ENCODE measurements around the gene KIF1C.
"Not testable (repeated sequence)": the region's sequence is repeated elsewhere in the genome, so short reads cannot be mapped to it uniquely, and the experiment has no call there.

Gene KIF1C

DNA sequence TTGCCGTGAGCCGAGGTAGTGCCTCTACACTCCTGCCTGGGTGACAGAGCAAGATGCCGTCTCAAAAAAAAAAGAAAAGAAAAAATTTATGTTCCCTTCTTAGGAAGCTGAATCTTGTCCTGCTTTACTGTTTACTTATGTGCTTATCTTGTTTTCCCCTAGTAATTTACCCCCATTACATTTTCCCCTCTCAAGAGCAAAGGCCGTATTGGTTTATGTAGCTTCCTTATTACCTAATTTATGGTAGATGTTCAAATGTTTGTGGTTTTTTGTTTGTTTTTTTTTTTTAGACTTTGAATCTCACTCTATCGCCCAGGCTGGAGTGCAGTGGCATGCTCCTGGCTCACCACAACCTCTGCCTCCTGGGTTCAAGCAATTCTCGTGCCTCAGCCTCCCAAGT is 47.7 kb downstream of the KIF1C start:
- no peak for DNase-seq

GRCh38 chr17:5047446-5047845 is 49.7 kb downstream of the KIF1C start:
- DNase-seq, result no peak

DNA sequence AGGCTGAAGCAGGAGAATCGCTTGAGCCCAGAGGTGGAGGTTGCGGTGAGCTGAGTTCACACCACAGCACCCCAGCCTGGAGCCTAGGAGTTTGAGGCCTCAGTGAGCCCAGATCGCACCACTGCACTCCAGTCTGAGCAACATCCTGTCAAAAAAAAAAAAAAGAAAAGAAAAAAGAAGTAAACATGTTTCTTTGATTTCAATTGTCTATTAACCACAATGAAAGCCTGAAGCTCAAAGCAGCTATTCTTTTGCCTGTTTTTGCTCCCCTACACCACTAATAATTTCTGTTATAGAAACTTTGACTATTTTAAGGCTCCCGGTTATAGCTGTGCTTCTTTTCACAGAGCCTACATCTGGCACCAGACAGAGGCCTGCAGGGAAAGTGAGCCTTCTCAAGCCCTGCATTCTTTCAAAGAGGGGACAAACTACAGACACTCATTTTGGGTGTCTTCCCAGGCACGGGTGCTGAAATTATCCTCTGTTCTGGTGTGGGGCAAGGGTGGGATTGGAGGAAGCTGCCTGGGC is 51.6 kb downstream of the KIF1C start:
- DNase-seq, result no peak

DNA sequence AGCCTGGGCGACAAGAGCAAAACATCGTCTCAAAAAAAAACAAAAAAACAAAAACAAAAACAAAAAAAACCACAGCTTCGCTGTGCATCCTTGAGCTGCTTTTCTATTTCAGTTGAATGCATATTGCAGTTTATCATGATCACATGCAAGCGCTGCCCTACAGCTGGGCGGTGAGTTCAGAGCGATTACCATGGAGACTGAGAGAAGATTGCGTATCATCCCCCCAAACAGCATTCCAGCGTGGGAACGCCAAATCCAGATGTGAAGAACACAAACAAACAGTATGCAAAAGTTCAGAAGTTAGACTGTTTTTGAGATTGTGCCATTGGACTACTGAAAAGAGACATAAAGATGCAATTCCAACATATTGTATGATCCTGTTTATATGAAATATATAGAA is 52.5 kb downstream of the KIF1C start:
- DNase-seq, result no peak

DNA sequence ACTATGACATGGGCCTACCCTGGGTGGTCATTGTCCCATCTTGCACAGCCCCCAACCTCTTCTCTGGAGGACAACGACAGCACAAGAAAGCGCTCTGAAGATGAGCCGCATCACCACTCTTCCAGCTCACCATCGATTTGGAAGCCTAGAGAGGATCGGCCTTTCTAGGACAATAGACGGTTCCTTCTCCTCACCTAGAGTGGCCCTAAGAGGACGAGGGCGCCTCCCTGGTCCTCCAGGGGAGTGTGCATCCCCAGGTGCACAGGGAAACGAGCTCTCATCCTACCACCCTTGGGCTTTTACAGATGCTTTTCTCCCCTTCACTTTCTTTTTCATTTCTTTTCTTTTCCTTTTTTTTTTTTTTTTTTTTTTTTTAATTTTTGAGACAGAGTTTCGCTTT is 57.8 kb downstream of the KIF1C start:
- DNase-seq, result no peak

GRCh38 chr17:5065227-5065744 is 67.5 kb downstream of the KIF1C start:
- DNase-seq, result no peak

DNA sequence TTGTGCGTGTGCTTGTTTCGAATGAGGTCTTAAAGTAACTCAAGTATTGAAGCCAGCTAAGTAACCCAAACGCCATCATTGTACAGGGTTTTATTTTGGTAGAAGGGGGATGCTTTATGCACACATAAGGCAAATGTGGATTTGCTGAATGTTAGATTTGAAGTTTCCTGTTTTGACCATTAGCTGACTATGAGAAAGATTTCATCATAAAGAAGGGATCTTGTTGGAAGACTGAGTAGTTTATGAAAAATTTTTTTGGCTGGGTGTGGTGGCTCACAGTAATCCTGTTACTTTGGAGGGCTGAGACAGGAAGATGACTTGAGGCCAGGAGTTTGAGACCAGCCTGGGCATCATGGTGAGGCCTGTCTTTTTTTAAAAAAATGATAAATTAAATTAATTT is 70.5 kb downstream of the KIF1C start:
- DNase-seq, result no peak

DNA sequence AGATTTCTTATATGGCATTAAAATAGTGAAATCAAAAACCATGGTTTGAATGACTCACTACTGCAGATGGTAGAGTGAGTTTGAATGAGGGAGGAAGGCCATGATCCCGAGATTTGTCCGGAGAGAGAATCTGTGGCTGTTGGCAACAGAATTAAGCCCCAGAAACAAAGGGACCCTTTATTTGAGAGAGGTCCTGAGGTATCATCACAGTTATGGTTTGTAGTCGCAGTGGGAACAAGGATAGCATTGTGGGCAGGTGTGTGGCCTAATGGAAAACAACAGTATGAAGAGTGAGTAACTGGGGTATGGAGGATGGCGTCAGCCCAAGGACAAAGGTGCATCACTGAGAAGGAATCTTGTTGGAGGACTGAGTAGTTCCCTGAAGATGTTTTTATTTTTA is 72.0 kb downstream of the KIF1C start:
- DNase-seq, result no peak

DNA sequence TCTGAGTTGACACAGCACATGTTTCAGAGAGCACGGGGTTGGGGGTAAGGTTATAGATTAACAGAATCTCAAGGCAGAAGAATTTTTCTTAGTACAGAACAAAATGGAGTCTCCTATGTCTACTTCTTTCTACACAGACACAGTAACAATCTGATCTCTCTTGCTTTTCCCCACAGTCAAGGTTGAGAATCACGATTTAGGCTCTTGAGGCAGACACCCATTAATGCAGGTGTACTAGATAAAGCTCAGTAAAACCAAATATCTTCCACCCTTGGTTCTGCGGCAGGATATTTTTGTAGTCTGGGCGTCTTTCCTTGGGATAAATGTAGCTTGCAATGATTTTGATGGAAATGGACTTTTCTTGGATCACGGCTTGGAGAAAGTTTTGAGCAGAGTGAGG is 77.7 kb downstream of the KIF1C start:
- DNase-seq, result not testable (repeated sequence)

DNA sequence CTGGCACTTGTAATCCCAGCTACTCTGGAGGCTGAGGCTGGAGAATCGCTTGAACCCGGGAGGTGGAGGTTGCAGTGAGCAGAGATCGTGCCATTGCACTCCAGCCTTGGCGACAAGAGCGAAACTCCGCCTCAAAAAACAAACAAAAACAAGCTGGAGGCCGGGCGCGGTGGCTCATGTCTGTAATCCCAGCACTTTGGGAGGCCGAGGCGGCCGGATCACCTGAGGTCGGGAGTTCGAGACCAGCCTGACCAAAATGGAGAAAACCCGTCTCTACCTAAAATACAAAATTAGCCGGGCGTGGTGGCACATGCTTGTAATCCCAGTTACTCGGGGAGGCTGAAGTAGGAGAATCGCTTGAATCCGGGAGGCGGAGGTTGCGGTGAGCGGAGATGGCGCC is 79.5 kb downstream of the KIF1C start:
- DNase-seq, result not testable (repeated sequence)

GRCh38 chr17:5077781-5078105 is 80.0 kb downstream of the KIF1C start:
- DNase-seq, result no peak

Measured in NCI-H1694 treated with DMSO at 0.1 percent for 48 hours (cell line).